ENCODE data around the gene POLR2L.

The POLR2L gene

GRCh38 chr11:842370-843002 lies at the start of gene POLR2L, which contains the start of gene TSPAN4:
Gene POLR2L (minus strand): TSS chr11:842529. CDS start chr11:842508, 21 bp downstream.
Gene TSPAN4 (plus strand): TSS chr11:842852. CDS start chr11:850305, 7,453 bp downstream.
- peak; percentile 69 for DNase-seq

GRCh38 chr11:890794-891540 lies 48.6 kb upstream of the POLR2L start:
- DNase-seq = no peak

- DNase-seq = no peak
These were observed 47.6 kb upstream of the POLR2L start for GRCh38 chr11:889687-890475.

GRCh38 chr11:889257-889656 lies 46.9 kb upstream of the POLR2L start:
- DNase-seq = no peak

GRCh38 chr11:888310-889212 lies 46.2 kb upstream of the POLR2L start:
- no peak for DNase-seq

- no peak for DNase-seq
These were observed 45.3 kb upstream of the POLR2L start for GRCh38 chr11:887589-887988.

GRCh38 chr11:886568-886967 lies 44.2 kb upstream of the POLR2L start:
- no peak for DNase-seq

- DNase-seq = no peak
These were observed 42.3 kb upstream of the POLR2L start for GRCh38 chr11:884578-885070.

- no peak for DNase-seq
These were observed 41.2 kb upstream of the POLR2L start for GRCh38 chr11:883527-883926.

- no peak for DNase-seq
These were observed 40.3 kb upstream of the POLR2L start for GRCh38 chr11:882596-882995.

- no peak for DNase-seq
These were observed 38.1 kb upstream of the POLR2L start for GRCh38 chr11:880447-880846.

GRCh38 chr11:877565-877964 lies 35.2 kb upstream of the POLR2L start:
- no peak for DNase-seq

- peak; percentile 80 for DNase-seq
These were observed 34.2 kb upstream of the POLR2L start for GRCh38 chr11:876545-876944.

GRCh38 chr11:875769-876301 lies 33.5 kb upstream of the POLR2L start:
- no peak for DNase-seq

GRCh38 chr11:875203-875602 lies 32.9 kb upstream of the POLR2L start:
- DNase-seq = no peak

GRCh38 chr11:873706-874105 lies 31.4 kb upstream of the POLR2L start:
- DNase-seq = no peak

- DNase-seq = no peak
These were observed 30.5 kb upstream of the POLR2L start for GRCh38 chr11:872799-873198.

GRCh38 chr11:871472-871871 lies 29.1 kb upstream of the POLR2L start:
- no peak for DNase-seq

- no peak for DNase-seq
These were observed 28.1 kb upstream of the POLR2L start for GRCh38 chr11:870418-870817.

- DNase-seq = no peak
These were observed 27.7 kb upstream of the POLR2L start for GRCh38 chr11:870127-870413.

GRCh38 chr11:869399-870126 lies 27.2 kb upstream of the POLR2L start:
- no peak for DNase-seq

GRCh38 chr11:868802-869201 lies 26.5 kb upstream of the POLR2L start:
- DNase-seq = no peak
